ENCODE data around the gene PMS1. TPM values are rescaled to one million over a fixed set of nuclear protein-coding genes. Genes with fewer than 3 reads are reported as not detected.

The PMS1 gene
- polyA plus RNA-seq, 1 donor from 2014 or later = 50.9 TPM

DNA sequence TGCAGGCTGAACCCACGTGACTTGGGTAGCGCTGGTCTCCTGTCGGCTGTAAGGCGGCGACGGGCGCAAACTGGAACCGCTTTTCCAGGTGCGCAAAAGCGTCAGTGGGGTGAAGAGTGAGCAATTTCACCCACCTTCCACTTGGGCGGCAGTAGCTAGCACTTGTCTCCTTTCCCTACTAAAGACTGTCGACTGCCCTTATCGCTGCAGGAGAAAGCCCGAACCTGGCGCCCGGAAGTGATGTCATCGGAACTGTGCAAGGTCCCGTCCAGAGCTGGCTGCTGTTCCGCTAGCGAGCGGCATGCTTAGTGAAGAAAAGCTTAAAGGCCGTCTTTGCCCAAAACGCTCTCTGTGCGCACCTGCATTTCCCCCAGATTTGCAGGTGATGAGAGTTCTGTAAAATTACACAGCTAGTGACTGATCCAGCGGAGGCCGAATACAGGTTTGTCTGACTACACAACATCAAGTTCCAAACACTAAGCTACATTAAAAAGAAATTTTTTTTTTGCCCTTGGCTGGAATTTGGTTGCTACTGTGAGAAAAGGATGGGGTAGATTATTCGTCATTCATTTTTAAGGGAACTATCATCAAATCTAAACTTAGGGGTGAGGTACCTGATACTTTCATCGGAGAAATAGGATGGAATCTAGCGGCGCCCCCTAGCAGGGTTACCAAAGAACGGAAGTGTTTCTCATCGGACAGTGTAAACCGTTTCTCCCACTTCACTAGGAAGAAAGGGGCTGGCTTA lies 21.5 kb upstream of the PMS1 start, which contains the start of gene OSGEPL1:
Gene OSGEPL1, minus strand, starts transcription at position 242 of the 748 bp plus-strand sequence. CDS start 1,152 bp downstream, outside the sequence.
- H3K4me3 ChIP-seq (ENCODE audit: low read length) = peak within 1 kb of the TSS; percentile 84
- H3K9me2 ChIP-seq (ENCODE audit: insufficient read depth, low read length) = no peaks in the 10 kb centered on the region
- peaks cover 5% of the 10 kb centered on the region for H3K79me2 ChIP-seq (replicated peaks; ENCODE audit: insufficient read depth, low read length)
- H3K36me3 ChIP-seq (ENCODE audit: insufficient read depth, low read length) = peaks cover 5% of the 10 kb centered on the region
- peaks cover 4% of the 10 kb centered on the region for H3F3A ChIP-seq (ENCODE audit: insufficient read depth, low read length, poor library complexity, severe bottlenecking)
- peak within 1 kb of the TSS; percentile 96 for H2AFZ ChIP-seq (ENCODE audit: low read depth, low read length)
- no peaks in the 10 kb centered on the region for H3K9me3 ChIP-seq (ENCODE audit: low read length)
- H3K27me3 ChIP-seq (ENCODE audit: insufficient read depth, low read depth, low read length) = no peaks in the 10 kb centered on the region
- H3K27ac ChIP-seq (ENCODE audit: low read length) = peak within 1 kb of the TSS; percentile 90
- H3K9ac ChIP-seq (ENCODE audit: low read length) = peak within 1 kb of the TSS; percentile 95
- peak within 1 kb of the TSS; percentile 90 for H3K4me2 ChIP-seq (ENCODE audit: low read length)
- no peaks in the 10 kb centered on the region for H4K20me1 ChIP-seq (ENCODE audit: insufficient read depth)
- no peak for TF ChIP-seq RAD21 (conservative IDR thresholded peaks at IDR 0.05)
- peak; percentile 32 for TF ChIP-seq SMC3 (conservative IDR thresholded peaks at IDR 0.05; ENCODE audit: poor library complexity)
- TF ChIP-seq TAF1 (IDR thresholded peaks at IDR 0.05; ENCODE audit: low read depth) = no peak
- TF ChIP-seq EZH2 (IDR thresholded peaks at IDR 0.05; ENCODE audit: borderline replicate concordance, insufficient read depth, low read length, poor library complexity, severe bottlenecking) = no peak
- peak; percentile 92 for TF ChIP-seq MXI1 (conservative IDR thresholded peaks at IDR 0.05; ENCODE audit: poor library complexity, severe bottlenecking)
- peak; percentile 73 for TF ChIP-seq CTCF (IDR thresholded peaks at IDR 0.05; ENCODE audit: poor library complexity, severe bottlenecking)
- TF ChIP-seq, protein P1, sequence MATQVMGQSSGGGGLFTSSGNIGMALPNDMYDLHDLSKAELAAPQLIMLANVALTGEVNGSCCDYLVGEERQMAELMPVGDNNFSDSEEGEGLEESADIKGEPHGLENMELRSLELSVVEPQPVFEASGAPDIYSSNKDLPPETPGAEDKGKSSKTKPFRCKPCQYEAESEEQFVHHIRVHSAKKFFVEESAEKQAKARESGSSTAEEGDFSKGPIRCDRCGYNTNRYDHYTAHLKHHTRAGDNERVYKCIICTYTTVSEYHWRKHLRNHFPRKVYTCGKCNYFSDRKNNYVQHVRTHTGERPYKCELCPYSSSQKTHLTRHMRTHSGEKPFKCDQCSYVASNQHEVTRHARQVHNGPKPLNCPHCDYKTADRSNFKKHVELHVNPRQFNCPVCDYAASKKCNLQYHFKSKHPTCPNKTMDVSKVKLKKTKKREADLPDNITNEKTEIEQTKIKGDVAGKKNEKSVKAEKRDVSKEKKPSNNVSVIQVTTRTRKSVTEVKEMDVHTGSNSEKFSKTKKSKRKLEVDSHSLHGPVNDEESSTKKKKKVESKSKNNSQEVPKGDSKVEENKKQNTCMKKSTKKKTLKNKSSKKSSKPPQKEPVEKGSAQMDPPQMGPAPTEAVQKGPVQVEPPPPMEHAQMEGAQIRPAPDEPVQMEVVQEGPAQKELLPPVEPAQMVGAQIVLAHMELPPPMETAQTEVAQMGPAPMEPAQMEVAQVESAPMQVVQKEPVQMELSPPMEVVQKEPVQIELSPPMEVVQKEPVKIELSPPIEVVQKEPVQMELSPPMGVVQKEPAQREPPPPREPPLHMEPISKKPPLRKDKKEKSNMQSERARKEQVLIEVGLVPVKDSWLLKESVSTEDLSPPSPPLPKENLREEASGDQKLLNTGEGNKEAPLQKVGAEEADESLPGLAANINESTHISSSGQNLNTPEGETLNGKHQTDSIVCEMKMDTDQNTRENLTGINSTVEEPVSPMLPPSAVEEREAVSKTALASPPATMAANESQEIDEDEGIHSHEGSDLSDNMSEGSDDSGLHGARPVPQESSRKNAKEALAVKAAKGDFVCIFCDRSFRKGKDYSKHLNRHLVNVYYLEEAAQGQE (IDR thresholded peaks at IDR 0.05; ENCODE audit: borderline replicate concordance) = no peak
- TF ChIP-seq EP300 (conservative IDR thresholded peaks at IDR 0.05; ENCODE audit: poor library complexity, severe bottlenecking) = peak; percentile 47
- TF ChIP-seq POLR2AphosphoS5 (IDR thresholded peaks at IDR 0.05) = peak; percentile 83

DNA sequence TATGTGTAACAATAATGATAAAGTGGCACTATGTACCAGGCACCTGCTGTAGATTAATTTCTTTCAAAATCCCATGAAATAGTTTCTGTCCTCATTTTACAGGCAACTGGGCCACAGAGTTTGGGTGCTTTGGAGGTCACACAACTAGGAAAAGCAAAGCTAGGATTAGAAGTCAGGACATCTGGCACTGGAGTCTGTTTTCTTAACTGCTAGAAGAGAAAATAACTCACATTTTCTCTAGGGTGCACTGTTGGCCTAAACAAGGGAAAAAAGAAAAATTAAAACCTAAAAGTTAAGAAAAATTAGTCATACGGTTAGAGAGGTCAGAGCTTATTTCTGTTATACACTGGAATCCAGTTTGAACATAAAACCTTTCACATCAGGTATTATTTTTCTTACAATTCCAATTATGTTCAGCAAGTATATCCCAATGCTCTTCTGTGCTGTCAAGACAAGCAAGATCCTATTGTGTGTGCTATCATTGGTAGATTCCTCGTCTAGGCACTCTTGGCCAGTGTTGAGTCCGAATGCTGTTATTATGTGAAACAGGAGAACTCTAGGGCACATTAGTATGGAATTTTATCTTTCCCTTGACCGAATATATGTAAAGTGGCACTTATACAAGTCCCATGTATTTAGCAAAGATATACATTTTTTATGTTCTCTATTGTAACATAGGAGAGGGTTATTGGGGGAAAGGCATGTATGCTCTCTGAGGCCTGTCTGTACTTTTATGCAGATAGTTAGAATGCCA lies 20.2 kb upstream of the PMS1 start:
- Histone ChIP-seq H3K27ac (ENCODE audit: low read length) (no peak overlapping the region), H3K9ac (ENCODE audit: low read length) (peak overlapping the region; percentile 95)

More for the DNA sequence above, 20.2 kb upstream of the PMS1 start:
- Histone ChIP-seq H3F3A (ENCODE audit: insufficient read depth, low read length, poor library complexity, severe bottlenecking) (peaks cover 4% of the 10 kb centered on the region), H3K79me2 (replicated peaks; ENCODE audit: insufficient read depth, low read length) (peaks cover 5% of the 10 kb centered on the region), H4K20me1 (ENCODE audit: insufficient read depth) (no peaks in the 10 kb centered on the region), H3K27me3 (ENCODE audit: insufficient read depth, low read depth, low read length) (no peaks in the 10 kb centered on the region), H3K9me2 (ENCODE audit: insufficient read depth, low read length) (no peaks in the 10 kb centered on the region), H3K36me3 (ENCODE audit: insufficient read depth, low read length) (peaks cover 5% of the 10 kb centered on the region), H3K4me2 (ENCODE audit: low read length) (peak overlapping the region; percentile 60), H3K9me3 (ENCODE audit: low read length) (no peaks in the 10 kb centered on the region), H3K4me3 (ENCODE audit: low read length) (peak overlapping the region; percentile 84), H2AFZ (ENCODE audit: low read depth, low read length) (no peak overlapping the region)
- no peak for TF ChIP-seq POLR2AphosphoS5 (IDR thresholded peaks at IDR 0.05)
- TF ChIP-seq MXI1 (conservative IDR thresholded peaks at IDR 0.05; ENCODE audit: poor library complexity, severe bottlenecking) = no peak
- no peak for TF ChIP-seq CTCF (IDR thresholded peaks at IDR 0.05; ENCODE audit: poor library complexity, severe bottlenecking)
- TF ChIP-seq, protein P1 (IDR thresholded peaks at IDR 0.05; ENCODE audit: borderline replicate concordance) = no peak
